ENCODE data around the gene CPE.

DNA sequence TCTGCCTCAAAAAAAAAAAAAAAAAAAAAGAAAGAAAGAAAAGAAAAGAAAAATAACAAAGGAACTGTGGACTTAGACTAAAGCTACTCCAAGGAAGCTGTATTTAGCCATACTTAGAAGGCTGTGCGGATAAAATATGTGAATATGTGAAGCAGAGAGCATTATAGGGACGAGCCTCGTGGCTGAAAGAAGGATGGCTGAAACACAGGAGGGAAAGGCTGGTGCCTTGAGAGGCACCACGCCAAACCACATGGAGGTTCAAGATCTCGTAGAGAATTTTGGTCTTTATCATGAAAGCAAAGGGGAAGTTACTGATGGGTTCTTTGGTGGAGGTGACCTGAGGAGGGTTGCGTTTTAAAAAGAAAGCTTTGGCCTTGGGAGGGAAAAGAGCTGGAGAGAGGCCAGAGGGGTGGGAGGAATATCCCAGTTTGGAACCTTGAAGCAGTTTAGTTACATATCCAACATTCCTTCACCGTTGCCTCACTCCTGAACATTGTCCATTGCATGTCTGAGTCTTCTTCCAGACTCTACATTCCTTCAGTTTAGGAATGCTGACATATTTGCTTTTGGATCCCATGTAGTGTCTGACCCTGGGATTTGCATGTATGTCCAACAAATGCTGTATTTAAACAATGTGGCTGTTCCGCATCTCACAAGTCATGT is 82.5 kb downstream of the CPE start:
- TF ChIP-seq, protein P1, sequence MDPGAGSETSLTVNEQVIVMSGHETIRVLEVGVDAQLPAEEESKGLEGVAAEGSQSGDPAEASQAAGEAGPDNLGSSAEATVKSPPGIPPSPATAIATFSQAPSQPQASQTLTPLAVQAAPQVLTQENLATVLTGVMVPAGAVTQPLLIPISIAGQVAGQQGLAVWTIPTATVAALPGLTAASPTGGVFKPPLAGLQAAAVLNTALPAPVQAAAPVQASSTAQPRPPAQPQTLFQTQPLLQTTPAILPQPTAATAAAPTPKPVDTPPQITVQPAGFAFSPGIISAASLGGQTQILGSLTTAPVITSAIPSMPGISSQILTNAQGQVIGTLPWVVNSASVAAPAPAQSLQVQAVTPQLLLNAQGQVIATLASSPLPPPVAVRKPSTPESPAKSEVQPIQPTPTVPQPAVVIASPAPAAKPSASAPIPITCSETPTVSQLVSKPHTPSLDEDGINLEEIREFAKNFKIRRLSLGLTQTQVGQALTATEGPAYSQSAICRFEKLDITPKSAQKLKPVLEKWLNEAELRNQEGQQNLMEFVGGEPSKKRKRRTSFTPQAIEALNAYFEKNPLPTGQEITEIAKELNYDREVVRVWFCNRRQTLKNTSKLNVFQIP (CRISPR knock-in tag; IDR thresholded peaks at IDR 0.05; ENCODE audit: borderline replicate concordance, low read depth), result no peak
- TF ChIP-seq SNAI2 (CRISPR knock-in tag; IDR thresholded peaks at IDR 0.05), result no peak
- TF ChIP-seq ZNF565 (CRISPR knock-in tag; conservative IDR thresholded peaks at IDR 0.05; ENCODE audit: low read depth), result no peak
- TF ChIP-seq ARNTL (CRISPR knock-in tag; IDR thresholded peaks at IDR 0.05; ENCODE audit: borderline replicate concordance, low read depth), result no peak
- no peak for TF ChIP-seq PPARA (CRISPR knock-in tag; IDR thresholded peaks at IDR 0.05; ENCODE audit: borderline replicate concordance)
- TF ChIP-seq ZNF8 (CRISPR knock-in tag; IDR thresholded peaks at IDR 0.05), result no peak
- TF ChIP-seq, protein P2, sequence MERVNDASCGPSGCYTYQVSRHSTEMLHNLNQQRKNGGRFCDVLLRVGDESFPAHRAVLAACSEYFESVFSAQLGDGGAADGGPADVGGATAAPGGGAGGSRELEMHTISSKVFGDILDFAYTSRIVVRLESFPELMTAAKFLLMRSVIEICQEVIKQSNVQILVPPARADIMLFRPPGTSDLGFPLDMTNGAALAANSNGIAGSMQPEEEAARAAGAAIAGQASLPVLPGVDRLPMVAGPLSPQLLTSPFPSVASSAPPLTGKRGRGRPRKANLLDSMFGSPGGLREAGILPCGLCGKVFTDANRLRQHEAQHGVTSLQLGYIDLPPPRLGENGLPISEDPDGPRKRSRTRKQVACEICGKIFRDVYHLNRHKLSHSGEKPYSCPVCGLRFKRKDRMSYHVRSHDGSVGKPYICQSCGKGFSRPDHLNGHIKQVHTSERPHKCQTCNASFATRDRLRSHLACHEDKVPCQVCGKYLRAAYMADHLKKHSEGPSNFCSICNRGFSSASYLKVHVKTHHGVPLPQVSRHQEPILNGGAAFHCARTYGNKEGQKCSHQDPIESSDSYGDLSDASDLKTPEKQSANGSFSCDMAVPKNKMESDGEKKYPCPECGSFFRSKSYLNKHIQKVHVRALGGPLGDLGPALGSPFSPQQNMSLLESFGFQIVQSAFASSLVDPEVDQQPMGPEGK (CRISPR knock-in tag; IDR thresholded peaks at IDR 0.05; ENCODE audit: borderline replicate concordance), result no peak
- TF ChIP-seq ZFP30 (CRISPR knock-in tag; IDR thresholded peaks at IDR 0.05), result no peak
- no peak for TF ChIP-seq ZFP3 (CRISPR knock-in tag; IDR thresholded peaks at IDR 0.05)
- TF ChIP-seq, protein P3, sequence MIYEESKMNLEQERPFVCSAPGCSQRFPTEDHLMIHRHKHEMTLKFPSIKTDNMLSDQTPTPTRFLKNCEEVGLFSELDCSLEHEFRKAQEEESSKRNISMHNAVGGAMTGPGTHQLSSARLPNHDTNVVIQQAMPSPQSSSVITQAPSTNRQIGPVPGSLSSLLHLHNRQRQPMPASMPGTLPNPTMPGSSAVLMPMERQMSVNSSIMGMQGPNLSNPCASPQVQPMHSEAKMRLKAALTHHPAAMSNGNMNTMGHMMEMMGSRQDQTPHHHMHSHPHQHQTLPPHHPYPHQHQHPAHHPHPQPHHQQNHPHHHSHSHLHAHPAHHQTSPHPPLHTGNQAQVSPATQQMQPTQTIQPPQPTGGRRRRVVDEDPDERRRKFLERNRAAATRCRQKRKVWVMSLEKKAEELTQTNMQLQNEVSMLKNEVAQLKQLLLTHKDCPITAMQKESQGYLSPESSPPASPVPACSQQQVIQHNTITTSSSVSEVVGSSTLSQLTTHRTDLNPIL (CRISPR knock-in tag; IDR thresholded peaks at IDR 0.05; ENCODE audit: low read depth), result no peak
- no peak for TF ChIP-seq BACH2 (CRISPR knock-in tag; IDR thresholded peaks at IDR 0.05; ENCODE audit: borderline replicate concordance)

Data from SK-N-SH treated with all-trans-retinoic acid at 6 μM for 48 hours (cell line).